Esophagus muscularis mucosa (tissue), 4 donors: ENCODE data around the gene EYA4. TPM values are rescaled to one million over a fixed set of nuclear protein-coding genes. Genes with fewer than 3 reads are reported as not detected.

Experiments
- DNase-seq: peaks from one replicate; pipeline ENCODE4 v3.0.0-alpha.2; 2017; ENCODE audit errors: extremely low spot score
- H3K27ac ChIP-seq, 4 donors: fragments of 200-600 bp; sonication (generic); replicated peaks in 1 of 4; 1 replicate in 3 of 4; 2 replicates in 1 of 4; pipeline ENCODE4 v1.5.1; 2016 to 2019; ENCODE audit warnings: mild to moderate bottlenecking in 1 of 4
- H3K27me3 ChIP-seq, 4 donors: fragments of 200-600 bp; sonication (generic); one replicate each; pipeline versions ENCODE4 v1.5.1 to v1.6.0; 2016 to 2019
- H3K36me3 ChIP-seq, 4 donors: fragments of 200-600 bp; sonication (generic); one replicate each; pipeline ENCODE4 v1.5.1; 2016 to 2019
- H3K4me1 ChIP-seq, 4 donors: fragments of 200-600 bp; sonication (generic); one replicate each; pipeline ENCODE4 v1.5.1; 2016 to 2019
- H3K4me3 ChIP-seq, 4 donors: fragments of 200-600 bp; sonication (generic); 1 replicate in 2 of 4; 2 replicates in 2 of 4; pipeline ENCODE4 v1.5.1; 2016 to 2019; ENCODE audit warnings: mild to moderate bottlenecking in 4 of 4, moderate library complexity in 1 of 4
- H3K9me3 ChIP-seq, 4 donors: fragments of 200-600 bp; sonication (generic); 1 replicate in 3 of 4; 2 replicates in 1 of 4; pipeline ENCODE4 v1.5.1; 2016 to 2019
- CTCF ChIP-seq, 3 experiments: fragments of 200-600 bp in 2 of 3; fragments of 450-650 bp in 1 of 3; sonication (generic) in 2 of 3; IDR thresholded peaks; one replicate each; pipeline ENCODE4 v1.5.1; 2017 to 2019; ENCODE audit warnings: antibody characterized with exemption in 3 of 3, mild to moderate bottlenecking in 2 of 3, moderate library complexity in 1 of 3
- EP300 ChIP-seq: sonication (generic); formaldehyde crosslinking; IDR thresholded peaks from one replicate; pipeline ENCODE4 v1.6.1; 2017; ENCODE audit warnings: antibody characterized with exemption
- POLR2A ChIP-seq: fragments of 450-650 bp; IDR thresholded peaks from one replicate; pipeline ENCODE4 v1.6.1; 2017; ENCODE audit warnings: antibody characterized with exemption, moderate library complexity, mild to moderate bottlenecking, low read depth
- POLR2AphosphoS5 ChIP-seq, 2 donors: sonication (generic); formaldehyde crosslinking; IDR thresholded peaks; one replicate each; pipeline ENCODE4 v1.6.1; 2017; ENCODE audit warnings: antibody characterized with exemption in 2 of 2
- WGBS: methylation state at CpG from one replicate; pipeline ENCODE4 v1.1.5; 2018; 5-methylcytosine and 5-hydroxymethylcytosine counted together
- intact Hi-C: fragments of 100-400 bp; cut with DNase I; formaldehyde crosslinking; loops from one replicate; pipeline ENCODE4 v1.15.1; 2023
- total RNA-seq, 4 donors: library from RNA; depleted of rRNA; stranded (reverse); fragments of >200 nt; gene quantifications; one replicate each; pipeline versions ENCODE4 v1.1.0 to v1.2.1, GENCODE V29; 2016

The EYA4 gene
- total RNA-seq, 4 donors from 2014 or later: 1.5 to 3.3 (median 2.5) TPM

- Histone ChIP-seq H3K27me3 (no peaks in the 10 kb centered on the region), H3K27ac (no peak overlapping the region), H3K4me1 (no peaks in the 10 kb centered on the region), H3K36me3 (no peaks in the 10 kb centered on the region), H3K9me3 (no peaks in the 10 kb centered on the region), H3K4me3 (no peak overlapping the region)
- DNase-seq: no peak
- no peak for TF ChIP-seq POLR2AphosphoS5 (IDR thresholded peaks at IDR 0.05)
- no peak for TF ChIP-seq CTCF (IDR thresholded peaks at IDR 0.05)
- no peak for TF ChIP-seq EP300
- TF ChIP-seq POLR2A: no peak
- WGBS: 84% methylated on average over 1 of the region's 1 CpG
- intact Hi-C loops: no loop called here
These were observed 111.9 kb downstream of the EYA4 start for GRCh38 chr6:133353061-133353460.

- peaks cover 0 to 7% (median 0%) of the 10 kb centered on the region in 4 donors for H3K4me1 ChIP-seq
- intact Hi-C loops: no loop called here
- no peak for DNase-seq
- no peaks in the 10 kb centered on the region for H3K9me3 ChIP-seq
- no peak overlapping the region for H3K4me3 ChIP-seq
- H3K27me3 ChIP-seq: no peaks in the 10 kb centered on the region
- 84% methylated on average over 3 of the region's 3 CpGs for WGBS
- no peak for TF ChIP-seq EP300
- no peak for TF ChIP-seq POLR2AphosphoS5 (IDR thresholded peaks at IDR 0.05)
- no peak for TF ChIP-seq POLR2A
- TF ChIP-seq CTCF (IDR thresholded peaks at IDR 0.05): no peak
- no peaks in the 10 kb centered on the region for H3K36me3 ChIP-seq
- no peak overlapping the region for H3K27ac ChIP-seq
These were observed 114.8 kb downstream of the EYA4 start for GRCh38 chr6:133355922-133356321.

GRCh38 chr6:133358574-133359150, 117.5 kb downstream of the EYA4 start:
- Histone ChIP-seq H3K4me1 (peaks cover 0 to 7% (median 0%) of the 10 kb centered on the region in 4 donors), H3K9me3 (no peaks in the 10 kb centered on the region), H3K4me3 (no peak overlapping the region), H3K27ac (no peak overlapping the region), H3K36me3 (no peaks in the 10 kb centered on the region), H3K27me3 (no peaks in the 10 kb centered on the region)
- intact Hi-C loops: no loop called here
- WGBS: 68% methylated on average over 5 of the region's 5 CpGs
- TF ChIP-seq POLR2AphosphoS5 (IDR thresholded peaks at IDR 0.05) (no peak), POLR2A (no peak), CTCF (IDR thresholded peaks at IDR 0.05) (no peak), EP300 (no peak)
- no peak for DNase-seq

GRCh38 chr6:133359256-133359655, 118.1 kb downstream of the EYA4 start:
- H3K36me3 ChIP-seq: no peaks in the 10 kb centered on the region
- no peak for TF ChIP-seq POLR2A
- TF ChIP-seq CTCF (IDR thresholded peaks at IDR 0.05): no peak
- TF ChIP-seq EP300: no peak
- no peak for TF ChIP-seq POLR2AphosphoS5 (IDR thresholded peaks at IDR 0.05)
- intact Hi-C loops: no loop called here
- no peak for DNase-seq
- no peaks in the 10 kb centered on the region for H3K27me3 ChIP-seq
- no peaks in the 10 kb centered on the region for H3K9me3 ChIP-seq
- H3K4me1 ChIP-seq: peaks cover 0 to 7% (median 0%) of the 10 kb centered on the region in 4 donors
- WGBS: 93% methylated on average over 1 of the region's 1 CpG
- no peak overlapping the region for H3K4me3 ChIP-seq
- no peak overlapping the region for H3K27ac ChIP-seq

GRCh38 chr6:133359760-133360159, 118.6 kb downstream of the EYA4 start:
- Histone ChIP-seq H3K9me3 (no peaks in the 10 kb centered on the region), H3K4me1 (peaks cover 0 to 7% (median 0%) of the 10 kb centered on the region in 4 donors), H3K4me3 (no peak overlapping the region), H3K36me3 (no peaks in the 10 kb centered on the region), H3K27ac (no peak overlapping the region), H3K27me3 (no peaks in the 10 kb centered on the region)
- intact Hi-C loops: no loop called here
- no peak for DNase-seq
- TF ChIP-seq POLR2A (no peak), CTCF (IDR thresholded peaks at IDR 0.05) (no peak), POLR2AphosphoS5 (IDR thresholded peaks at IDR 0.05) (no peak), EP300 (no peak)
- WGBS: 92% methylated on average over 1 of the region's 1 CpG
